Measurements from ENCODE around the gene PELI2.

- TF ChIP-seq CTCF (conservative IDR thresholded peaks at IDR 0.05 in 1 of 2, IDR thresholded peaks at IDR 0.05 in 1 of 2; ENCODE audit: low read depth in 1 of 2, low read length in 2 of 2) (no peak), EZH2 (IDR thresholded peaks at IDR 0.05; ENCODE audit: low read length, missing control alignments) (no peak)
Observed at GRCh38 chr14:56182410-56182809, 64.2 kb downstream of the PELI2 start.
